IgD-negative memory B cell (primary cell): ENCODE data around the gene ALDH18A1. TPM values are rescaled to one million over a fixed set of nuclear protein-coding genes. Genes with fewer than 3 reads are reported as not detected.

Source experiments
- H3K27ac Mint-ChIP-seq, 3 donors: one replicate each; pipeline ENCODE4 v1.8.0; 2020 to 2022; ENCODE audit warnings: mild to moderate bottlenecking in 3 of 3, mixed read lengths in 3 of 3, moderate library complexity in 1 of 3
- H3K27me3 Mint-ChIP-seq: one replicate; pipeline ENCODE4 v1.8.0; 2021; ENCODE audit warnings: mixed read lengths
- H3K36me3 Mint-ChIP-seq: one replicate; pipeline ENCODE4 v1.8.0; 2020; ENCODE audit warnings: mild to moderate bottlenecking, mixed read lengths
- H3K4me1 Mint-ChIP-seq, 3 donors: one replicate each; pipeline ENCODE4 v1.8.0; 2020 to 2022; ENCODE audit warnings: mixed read lengths in 3 of 3, mild to moderate bottlenecking in 1 of 3
- H3K4me3 Mint-ChIP-seq, 4 donors: one replicate each; pipeline ENCODE4 v1.8.0; 2020 to 2022; ENCODE audit warnings: mild to moderate bottlenecking in 4 of 4, mixed read lengths in 4 of 4, moderate library complexity in 3 of 4
- H3K9me3 Mint-ChIP-seq, 3 donors: one replicate each; pipeline ENCODE4 v1.8.0; 2020 to 2021; ENCODE audit warnings: mixed read lengths in 3 of 3, mild to moderate bottlenecking in 1 of 3
- polyA plus RNA-seq: library from polyadenylated mRNA; unstranded; fragments of 300-500 nt; fragmentation: Illumina TruSeq; gene quantifications from one replicate; pipeline ENCODE4 v1.2.3, GENCODE V29; 2021

The ALDH18A1 gene
- polyA plus RNA-seq, 1 donor from 2014 or later: 48.8 TPM

DNA sequence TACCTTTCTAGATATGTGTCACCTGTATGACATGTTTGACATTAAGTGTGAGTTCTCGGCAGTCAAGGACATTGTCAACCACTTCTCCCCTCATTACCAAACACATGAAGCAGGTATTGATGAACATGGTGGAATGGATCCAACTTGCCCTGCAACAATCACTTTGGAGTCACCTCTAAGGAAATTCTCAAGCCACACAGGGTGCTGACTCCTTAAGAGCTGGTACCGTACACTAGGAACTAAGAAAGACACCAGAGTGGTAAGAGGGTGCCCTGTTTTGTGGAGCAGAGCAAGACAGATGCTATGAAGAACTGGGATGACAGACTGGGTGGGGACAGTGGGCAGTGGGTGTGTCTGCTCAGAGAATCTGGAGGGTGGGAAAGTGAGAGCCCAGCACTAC is 77.9 kb downstream of the ALDH18A1 start:
- peaks cover 15% of the 10 kb centered on the region for H3K27me3 Mint-ChIP-seq
- H3K4me1 Mint-ChIP-seq: peaks cover 0 to 2% (median 0%) of the 10 kb centered on the region in 3 donors
- no peak overlapping the region for H3K27ac Mint-ChIP-seq
- peaks cover 0 to 3% (median 0%) of the 10 kb centered on the region in 3 donors for H3K9me3 Mint-ChIP-seq
- H3K36me3 Mint-ChIP-seq: no peaks in the 10 kb centered on the region
- no peak overlapping the region for H3K4me3 Mint-ChIP-seq

DNA sequence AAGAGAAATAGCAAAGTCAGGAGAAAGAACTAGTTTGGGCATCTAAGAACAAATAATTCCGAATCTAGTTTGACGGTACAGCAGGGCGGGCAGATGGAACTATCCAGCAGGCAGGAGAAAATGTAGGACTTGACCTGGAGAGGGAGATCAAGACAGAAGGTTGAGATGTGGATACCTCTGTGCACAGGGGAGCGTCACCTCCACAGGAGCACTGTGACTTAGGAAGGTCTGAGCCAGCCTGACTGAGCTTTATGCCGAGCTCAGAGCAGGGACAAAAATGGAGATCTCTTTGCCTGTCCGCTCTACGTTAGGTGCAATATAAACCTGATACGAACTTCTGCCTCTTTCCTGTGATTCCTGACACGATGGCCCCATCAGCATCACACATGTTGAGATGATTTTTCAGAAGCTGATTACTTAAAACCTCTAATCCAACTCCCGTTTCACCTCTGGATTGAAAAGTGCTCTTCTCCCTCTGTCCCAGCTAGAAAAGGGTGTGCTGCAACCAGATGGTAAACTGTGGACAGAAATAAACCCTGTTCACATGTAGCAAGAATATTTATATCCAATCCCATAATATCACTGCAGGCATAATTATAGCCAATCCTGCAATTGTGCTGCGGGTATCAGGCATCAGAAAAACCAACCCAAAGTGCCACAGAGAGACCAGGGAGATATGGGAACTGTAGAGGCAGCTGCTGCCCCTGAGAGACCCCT is 81.7 kb downstream of the ALDH18A1 start:
- no peak overlapping the region for H3K27ac Mint-ChIP-seq
- no peaks in the 10 kb centered on the region for H3K36me3 Mint-ChIP-seq
- peaks cover 15% of the 10 kb centered on the region for H3K27me3 Mint-ChIP-seq
- no peaks in the 10 kb centered on the region for H3K4me1 Mint-ChIP-seq
- no peak overlapping the region for H3K4me3 Mint-ChIP-seq
- peaks cover 0 to 5% (median 0%) of the 10 kb centered on the region in 3 donors for H3K9me3 Mint-ChIP-seq

DNA sequence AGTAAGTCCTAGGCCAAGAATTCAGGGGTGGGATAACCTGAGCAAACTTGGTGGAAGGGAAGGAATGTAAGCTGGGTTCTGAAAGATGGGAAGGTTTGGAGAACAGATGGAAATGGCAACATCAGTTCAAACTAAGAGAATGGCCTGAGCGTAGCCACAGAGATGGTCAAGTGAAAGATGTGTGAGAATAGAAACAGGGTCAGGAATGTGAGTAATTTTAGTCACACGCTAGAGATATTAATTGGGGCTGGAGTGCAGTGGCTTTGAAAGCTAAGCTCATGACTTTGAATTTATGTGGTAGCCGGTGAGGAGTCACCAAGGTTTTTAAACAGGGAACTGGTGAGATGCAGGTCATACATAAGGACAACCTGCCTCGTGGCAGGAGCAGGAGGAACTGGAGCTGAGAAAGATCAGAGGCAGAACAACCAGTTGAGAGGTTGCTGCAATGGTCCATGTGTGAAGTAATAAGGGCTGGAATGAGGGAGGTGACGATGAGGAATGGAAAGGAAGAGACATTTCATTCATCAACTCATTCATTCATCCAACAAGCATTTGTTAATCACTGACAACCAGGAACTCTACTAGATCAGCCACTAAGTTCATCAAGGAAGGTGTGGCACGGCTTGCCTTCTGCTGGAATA is 82.4 kb downstream of the ALDH18A1 start:
- Mint-ChIP-seq H3K4me1 (no peaks in the 10 kb centered on the region), H3K4me3 (no peak overlapping the region), H3K36me3 (no peaks in the 10 kb centered on the region), H3K27me3 (peaks cover 12% of the 10 kb centered on the region), H3K27ac (no peak overlapping the region), H3K9me3 (peaks cover 0 to 5% (median 0%) of the 10 kb centered on the region in 3 donors)

DNA sequence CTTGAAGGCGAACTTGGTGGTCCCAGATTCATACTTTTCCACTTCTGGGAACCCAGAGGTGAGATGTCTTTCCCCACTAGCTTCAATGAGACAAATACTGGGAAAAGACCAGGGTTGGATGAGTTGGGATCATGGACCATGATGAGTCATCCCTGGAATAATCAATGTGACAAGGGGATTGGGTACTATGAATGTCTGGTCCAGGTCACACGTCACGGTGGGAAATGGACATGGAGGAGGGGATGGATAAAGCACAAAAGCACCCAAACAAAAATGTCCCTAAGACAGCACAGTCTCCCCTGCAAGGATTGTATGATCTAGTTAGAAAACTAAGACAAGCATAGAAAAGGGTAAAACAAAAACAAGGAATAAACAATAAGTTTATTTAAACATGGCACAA is 83.0 kb downstream of the ALDH18A1 start:
- Mint-ChIP-seq H3K9me3 (peaks cover 0 to 5% (median 0%) of the 10 kb centered on the region in 3 donors), H3K4me3 (no peak overlapping the region), H3K36me3 (no peaks in the 10 kb centered on the region), H3K4me1 (no peaks in the 10 kb centered on the region), H3K27me3 (peaks cover 11% of the 10 kb centered on the region), H3K27ac (no peak overlapping the region)

DNA sequence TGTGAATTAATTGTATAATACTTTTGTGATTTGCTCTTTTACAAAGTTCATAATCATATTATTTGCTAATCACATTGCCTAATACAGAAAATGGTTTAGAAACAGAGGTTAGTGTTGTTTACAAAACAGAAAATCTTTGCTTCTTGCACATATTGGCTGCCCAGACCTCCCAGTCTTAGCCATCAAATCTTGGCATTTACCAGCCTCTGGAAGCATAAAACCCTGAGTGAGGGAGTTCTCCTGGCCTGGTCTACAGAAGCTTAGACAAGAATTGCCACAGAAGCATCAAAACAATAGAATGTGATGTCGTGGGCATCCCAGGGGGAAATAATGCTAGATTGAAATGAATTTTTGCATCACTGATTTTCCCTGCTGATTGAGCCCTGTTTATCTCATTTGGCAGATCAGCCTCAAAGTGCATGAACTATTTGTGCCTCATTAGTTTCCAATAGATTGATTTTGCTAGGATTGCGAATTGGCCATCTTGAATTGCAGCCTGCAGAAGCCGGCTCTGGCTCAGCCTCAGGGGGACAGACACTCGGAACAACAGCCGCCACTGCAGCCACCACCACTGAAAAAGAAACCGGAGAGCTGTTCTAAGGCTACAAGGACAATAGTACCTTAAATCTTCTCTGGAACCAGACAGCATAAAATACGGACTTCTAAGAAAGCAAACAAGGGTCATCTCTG is 84.2 kb downstream of the ALDH18A1 start:
- peaks cover 0 to 5% (median 0%) of the 10 kb centered on the region in 3 donors for H3K9me3 Mint-ChIP-seq
- H3K36me3 Mint-ChIP-seq: no peaks in the 10 kb centered on the region
- peaks cover 8% of the 10 kb centered on the region for H3K27me3 Mint-ChIP-seq
- H3K27ac Mint-ChIP-seq: no peak overlapping the region
- no peak overlapping the region for H3K4me3 Mint-ChIP-seq
- H3K4me1 Mint-ChIP-seq: no peaks in the 10 kb centered on the region

DNA sequence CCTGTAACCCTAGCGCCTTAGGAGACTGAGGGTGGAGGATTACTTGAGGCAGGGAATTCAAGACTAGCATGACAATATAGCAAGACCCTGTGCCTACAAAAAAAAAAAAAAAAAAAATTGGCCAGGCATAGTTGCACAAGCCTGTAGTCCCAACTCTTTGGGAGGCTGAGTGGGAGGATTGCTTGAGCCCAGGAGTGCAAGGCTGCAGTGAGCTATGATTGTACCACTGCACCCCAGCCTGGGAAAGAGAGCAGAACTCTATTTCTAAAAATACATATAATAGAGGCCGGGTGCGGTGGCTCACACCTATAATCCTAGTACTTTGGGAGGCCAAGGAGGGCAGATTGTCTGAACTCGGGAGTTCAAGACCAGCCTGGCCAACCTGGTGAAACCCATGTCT is 85.1 kb downstream of the ALDH18A1 start:
- H3K9me3 Mint-ChIP-seq: peaks cover 0 to 5% (median 0%) of the 10 kb centered on the region in 3 donors
- no peaks in the 10 kb centered on the region for H3K4me1 Mint-ChIP-seq
- no peaks in the 10 kb centered on the region for H3K36me3 Mint-ChIP-seq
- no peak overlapping the region for H3K27ac Mint-ChIP-seq
- peaks cover 8% of the 10 kb centered on the region for H3K27me3 Mint-ChIP-seq
- H3K4me3 Mint-ChIP-seq: peak overlapping the region in 1 of 4 donors; percentile 32

DNA sequence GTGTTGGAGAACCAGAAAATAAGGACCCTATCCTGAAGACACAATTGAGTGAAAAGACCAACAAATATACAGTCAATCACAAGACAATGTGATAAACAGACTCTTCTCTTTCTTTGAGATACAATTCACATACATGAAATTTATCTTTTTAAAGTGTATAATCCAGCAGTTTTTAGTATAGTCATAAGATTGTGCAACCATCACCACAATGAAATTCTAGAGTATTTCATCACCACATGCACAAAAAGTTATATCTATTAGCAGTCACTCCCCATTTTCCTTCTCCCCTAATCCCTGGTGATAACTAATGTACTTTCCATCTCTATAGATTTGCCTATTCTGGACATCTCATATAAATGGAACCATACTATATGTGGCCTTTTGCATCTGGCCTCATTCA is 87.1 kb downstream of the ALDH18A1 start:
- Mint-ChIP-seq H3K27me3 (peaks cover 9% of the 10 kb centered on the region), H3K4me1 (no peaks in the 10 kb centered on the region), H3K9me3 (peaks cover 0 to 5% (median 0%) of the 10 kb centered on the region in 3 donors), H3K27ac (no peak overlapping the region), H3K4me3 (no peak overlapping the region), H3K36me3 (no peaks in the 10 kb centered on the region)

DNA sequence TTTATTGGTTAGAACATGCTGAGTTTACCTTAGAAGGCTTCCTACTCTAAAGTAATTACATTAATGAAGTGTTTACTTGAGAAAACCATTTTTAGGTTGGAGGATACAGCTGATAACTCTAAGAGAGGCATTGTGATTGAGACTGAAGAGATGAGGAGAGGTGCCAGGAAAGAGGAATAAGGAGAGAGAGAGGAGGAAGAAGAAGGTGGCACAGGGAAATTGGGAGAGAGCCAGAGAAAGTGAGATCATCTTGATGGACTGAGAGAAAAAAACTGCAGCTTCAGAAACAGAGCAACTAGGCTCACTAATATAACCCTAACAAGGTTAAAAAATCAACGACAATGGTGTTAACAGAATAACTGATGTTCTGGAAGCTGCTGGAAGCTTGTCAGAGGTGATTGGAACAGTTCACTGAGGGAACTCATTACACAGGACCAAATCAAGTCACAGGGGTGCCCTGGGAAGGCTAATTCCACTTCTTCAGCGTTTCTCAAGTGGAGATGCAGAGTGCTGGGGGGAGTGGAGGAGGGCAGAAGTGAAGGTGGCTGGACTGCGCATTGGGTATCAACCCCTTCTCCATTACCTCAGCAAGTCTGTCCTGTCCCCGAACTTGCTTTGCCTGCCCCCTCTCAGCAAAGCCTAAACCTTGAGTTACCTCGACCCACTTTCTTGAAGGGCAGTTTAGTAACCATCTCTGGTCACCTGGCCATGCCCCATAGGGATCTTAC is 88.4 kb downstream of the ALDH18A1 start:
- Mint-ChIP-seq H3K4me3 (no peak overlapping the region), H3K27me3 (peaks cover 9% of the 10 kb centered on the region), H3K27ac (no peak overlapping the region), H3K4me1 (no peaks in the 10 kb centered on the region), H3K36me3 (no peaks in the 10 kb centered on the region), H3K9me3 (no peaks in the 10 kb centered on the region)

DNA sequence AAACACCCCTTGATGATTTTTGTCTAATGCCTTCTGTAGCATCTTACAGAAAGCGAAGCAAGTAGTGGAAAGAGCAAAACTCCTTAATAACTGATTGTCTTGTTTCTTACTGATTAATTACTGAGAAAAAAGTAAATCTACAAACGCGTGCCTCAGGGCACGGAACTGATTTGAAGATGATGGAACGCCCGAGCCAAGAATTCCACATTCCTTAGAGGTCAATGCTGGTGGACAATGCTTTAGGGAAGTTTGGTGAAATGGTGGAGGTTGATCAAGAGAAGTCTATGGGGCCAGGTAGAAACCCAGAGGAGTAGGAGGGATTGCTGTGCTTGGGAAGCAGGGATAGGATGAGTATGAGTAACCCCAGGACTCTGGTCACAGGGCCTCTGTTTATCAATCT is 90.4 kb downstream of the ALDH18A1 start:
- Mint-ChIP-seq H3K27ac (no peak overlapping the region), H3K4me3 (no peak overlapping the region), H3K27me3 (peaks cover 5% of the 10 kb centered on the region)

DNA sequence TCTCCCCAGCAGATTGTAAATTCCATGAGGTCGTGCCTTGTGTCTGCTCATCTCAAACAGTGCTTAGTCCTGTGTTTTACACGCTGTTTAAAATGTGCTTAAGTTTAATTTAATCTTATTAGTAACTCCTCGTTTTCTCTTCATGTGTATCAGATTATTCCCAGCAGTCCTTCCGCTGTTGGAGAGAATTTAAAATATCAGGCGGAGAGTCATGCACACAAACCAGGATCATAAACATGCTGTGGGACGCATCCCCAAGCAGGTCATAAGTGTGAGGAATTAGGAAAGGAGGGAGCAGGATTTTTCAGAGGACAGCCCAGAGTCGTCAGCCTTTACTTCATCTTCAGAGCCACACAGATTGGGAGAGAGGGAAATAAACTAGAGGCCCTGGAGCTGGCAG is 91.2 kb downstream of the ALDH18A1 start:
- Mint-ChIP-seq H3K9me3 (no peaks in the 10 kb centered on the region), H3K27me3 (peaks cover 5% of the 10 kb centered on the region), H3K36me3 (no peaks in the 10 kb centered on the region), H3K4me1 (peaks cover 0 to 3% (median 2%) of the 10 kb centered on the region in 3 donors), H3K4me3 (peak overlapping the region in 1 of 4 donors; percentile 42), H3K27ac (no peak overlapping the region)

More for the DNA sequence above, 90.4 kb downstream of the ALDH18A1 start:
- peaks cover 0 to 3% (median 2%) of the 10 kb centered on the region in 3 donors for H3K4me1 Mint-ChIP-seq
- no peaks in the 10 kb centered on the region for H3K9me3 Mint-ChIP-seq
- H3K36me3 Mint-ChIP-seq: no peaks in the 10 kb centered on the region

DNA sequence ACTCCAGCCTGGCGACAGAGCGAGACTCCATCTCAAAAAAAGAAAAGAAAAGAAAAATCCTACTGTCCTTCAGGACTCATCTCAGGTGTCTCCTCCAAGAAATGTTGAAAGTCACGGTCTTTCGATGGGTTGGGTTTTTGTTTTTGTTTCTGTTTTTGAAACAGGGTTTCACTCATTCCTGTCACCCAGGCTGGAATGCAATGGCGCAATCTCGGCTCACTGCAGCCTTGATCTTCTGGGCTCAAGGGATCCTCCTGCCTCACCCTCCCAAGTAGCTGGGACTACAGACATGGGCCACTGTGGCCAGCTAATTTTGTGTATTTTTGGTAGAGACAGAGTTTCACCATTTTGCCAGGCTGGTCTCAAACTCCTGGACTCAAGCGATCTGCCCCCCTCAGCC is 92.2 kb downstream of the ALDH18A1 start:
- H3K4me1 Mint-ChIP-seq: peaks cover 0 to 8% (median 2%) of the 10 kb centered on the region in 3 donors
- no peak overlapping the region for H3K27ac Mint-ChIP-seq

DNA sequence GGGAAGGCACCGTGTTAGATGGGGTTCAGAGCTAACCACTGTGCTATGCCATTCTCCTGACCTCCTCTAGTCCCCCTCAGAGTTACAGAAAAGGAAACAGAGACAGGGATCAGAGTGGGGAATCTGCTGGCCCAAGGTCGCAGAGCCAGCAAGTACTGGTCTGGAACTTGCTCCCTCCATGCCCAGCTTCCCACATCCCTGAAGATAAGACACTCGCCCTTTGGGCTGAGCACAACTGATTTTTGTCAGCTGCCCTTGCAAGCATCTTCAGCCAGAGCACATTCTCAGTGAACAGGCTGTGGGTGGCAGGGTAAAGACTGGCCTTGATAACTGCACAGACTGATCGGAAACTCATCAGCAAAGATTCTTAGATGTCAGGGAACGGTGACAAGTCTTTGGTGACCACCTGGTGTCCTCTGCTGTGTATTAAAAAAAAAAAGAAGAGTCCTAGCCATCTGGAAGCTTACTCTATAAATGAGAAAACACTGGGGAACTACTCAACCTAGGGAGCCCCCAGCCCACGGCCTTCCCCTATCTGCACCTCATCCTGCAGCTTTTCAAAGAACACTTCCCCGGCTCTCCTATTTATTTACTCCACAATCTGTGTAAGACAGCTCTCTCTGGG is 94.1 kb downstream of the ALDH18A1 start:
- Mint-ChIP-seq H3K9me3 (no peaks in the 10 kb centered on the region), H3K27ac (no peak overlapping the region), H3K4me1 (peaks cover 0 to 8% (median 2%) of the 10 kb centered on the region in 3 donors), H3K27me3 (peaks cover 14% of the 10 kb centered on the region), H3K36me3 (no peaks in the 10 kb centered on the region), H3K4me3 (peak overlapping the region; percentile 33 to 99 (median 96))

More for the DNA sequence above, 92.2 kb downstream of the ALDH18A1 start:
- no peak overlapping the region for H3K4me3 Mint-ChIP-seq
- no peaks in the 10 kb centered on the region for H3K9me3 Mint-ChIP-seq
- H3K27me3 Mint-ChIP-seq: peaks cover 7% of the 10 kb centered on the region
- H3K36me3 Mint-ChIP-seq: no peaks in the 10 kb centered on the region

DNA sequence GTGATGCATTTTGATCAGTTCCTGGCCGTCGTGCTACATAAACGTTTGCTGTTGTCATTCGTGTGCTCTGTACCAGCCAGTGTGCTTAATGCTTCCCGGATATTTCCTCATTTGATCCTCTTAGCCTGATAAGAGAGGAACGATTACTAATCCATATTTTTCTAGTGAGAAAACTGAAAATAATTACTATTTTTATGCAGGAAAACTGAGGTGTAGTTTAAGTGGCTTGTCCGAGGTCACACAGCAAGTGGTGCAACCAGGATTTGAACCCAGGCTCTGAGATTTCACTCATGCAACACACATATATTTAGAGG is 94.7 kb downstream of the ALDH18A1 start:
- Mint-ChIP-seq H3K36me3 (no peaks in the 10 kb centered on the region), H3K27ac (peak overlapping the region; percentile 3 to 52 (median 20)), H3K27me3 (peaks cover 14% of the 10 kb centered on the region), H3K4me3 (peak overlapping the region; percentile 94 to 99 (median 96)), H3K4me1 (peaks cover 0 to 8% (median 2%) of the 10 kb centered on the region in 3 donors), H3K9me3 (no peaks in the 10 kb centered on the region)

DNA sequence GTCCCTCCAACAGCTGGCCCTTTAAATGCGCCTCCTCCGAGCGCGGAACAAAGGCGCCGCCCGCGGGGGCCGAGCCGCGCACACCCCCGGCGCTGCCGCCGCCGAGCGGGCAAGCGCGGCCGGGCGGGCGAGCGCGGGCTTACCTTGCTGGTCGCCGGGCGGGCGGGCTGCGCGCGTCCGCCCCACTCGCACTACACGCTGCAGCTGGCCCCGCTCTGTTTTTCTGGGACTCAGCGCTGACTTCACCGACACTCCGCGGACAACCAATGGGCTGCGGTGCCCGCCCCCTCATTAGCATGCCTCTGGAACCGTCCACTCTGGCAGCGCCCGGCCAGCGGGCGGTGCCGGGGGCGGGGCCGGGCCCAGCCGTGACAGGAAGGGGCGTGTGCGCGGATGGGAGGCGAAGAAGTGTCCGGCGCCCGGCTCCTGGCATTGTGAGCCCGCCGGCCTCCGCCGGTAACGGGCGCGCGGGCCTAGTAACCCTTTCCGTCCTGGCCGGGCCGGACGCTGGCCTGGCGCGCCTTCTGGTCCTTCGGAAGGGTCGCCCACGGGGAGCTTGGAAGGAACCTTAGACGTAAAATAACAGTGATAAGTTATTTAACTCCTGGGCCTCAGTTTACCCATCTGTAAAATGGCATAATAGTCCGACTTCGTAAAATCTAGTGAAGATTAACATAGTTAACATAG is 95.2 kb downstream of the ALDH18A1 start, which contains the start of gene SORBS1:
Gene SORBS1 (minus strand): TSS at position 195 of the 687 bp plus-strand sequence. CDS start 120,236 bp downstream, outside the sequence.
- H3K4me3 Mint-ChIP-seq: peak within 1 kb of the TSS; percentile 94 to 99 (median 99)
- H3K27me3 Mint-ChIP-seq: peaks cover 14% of the 10 kb centered on the region
- peaks cover 0 to 8% (median 2%) of the 10 kb centered on the region in 3 donors for H3K4me1 Mint-ChIP-seq
- no peaks in the 10 kb centered on the region for H3K36me3 Mint-ChIP-seq
- H3K27ac Mint-ChIP-seq: peak within 1 kb of the TSS; percentile 3 to 89 (median 52)
- no peaks in the 10 kb centered on the region for H3K9me3 Mint-ChIP-seq
